Neural progenitor cell (in vitro differentiated cells): ENCODE results near the gene LORICRIN.

Experiments
- EZH2 ChIP-seq: fragments of 200-600 bp; sonication (generic); IDR thresholded peaks from 2 replicates; pipeline ENCODE4 v1.6.1; 2017; ENCODE audit warnings: antibody characterized with exemption, mild to moderate bottlenecking, moderate library complexity
- EZH2phosphoT487 ChIP-seq: fragments of 200-600 bp; sonication (generic); IDR thresholded peaks from 2 replicates; pipeline ENCODE4 v1.6.1; 2017; ENCODE audit warnings: antibody characterized with exemption
- TF ChIP-seq, protein P1 (sequence below): fragments of 200-600 bp; sonication (generic); IDR thresholded peaks from 2 replicates; pipeline ENCODE4 v1.5.1; 2017; ENCODE audit warnings: antibody characterized with exemption, mild to moderate bottlenecking

DNA sequence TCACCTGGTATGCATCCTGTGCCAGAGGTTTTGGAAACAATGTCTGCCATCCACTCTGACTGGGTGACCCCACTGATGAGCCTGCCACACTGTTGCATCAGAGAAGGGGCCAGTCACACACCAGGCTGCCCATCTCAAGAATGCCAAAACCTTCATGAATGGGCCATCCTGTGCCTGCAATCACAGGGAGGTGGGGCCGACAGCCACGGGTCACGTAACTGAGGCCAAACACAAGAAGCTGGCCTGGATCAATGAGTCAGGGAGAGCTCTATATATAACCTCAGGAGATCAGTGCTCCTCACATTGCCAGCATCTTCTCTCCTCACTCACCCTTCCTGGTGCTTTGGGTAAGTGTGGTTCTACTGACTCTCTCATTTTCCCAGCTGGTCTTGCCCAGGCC, at the start of gene LORICRIN:
- TF ChIP-seq, protein P1, sequence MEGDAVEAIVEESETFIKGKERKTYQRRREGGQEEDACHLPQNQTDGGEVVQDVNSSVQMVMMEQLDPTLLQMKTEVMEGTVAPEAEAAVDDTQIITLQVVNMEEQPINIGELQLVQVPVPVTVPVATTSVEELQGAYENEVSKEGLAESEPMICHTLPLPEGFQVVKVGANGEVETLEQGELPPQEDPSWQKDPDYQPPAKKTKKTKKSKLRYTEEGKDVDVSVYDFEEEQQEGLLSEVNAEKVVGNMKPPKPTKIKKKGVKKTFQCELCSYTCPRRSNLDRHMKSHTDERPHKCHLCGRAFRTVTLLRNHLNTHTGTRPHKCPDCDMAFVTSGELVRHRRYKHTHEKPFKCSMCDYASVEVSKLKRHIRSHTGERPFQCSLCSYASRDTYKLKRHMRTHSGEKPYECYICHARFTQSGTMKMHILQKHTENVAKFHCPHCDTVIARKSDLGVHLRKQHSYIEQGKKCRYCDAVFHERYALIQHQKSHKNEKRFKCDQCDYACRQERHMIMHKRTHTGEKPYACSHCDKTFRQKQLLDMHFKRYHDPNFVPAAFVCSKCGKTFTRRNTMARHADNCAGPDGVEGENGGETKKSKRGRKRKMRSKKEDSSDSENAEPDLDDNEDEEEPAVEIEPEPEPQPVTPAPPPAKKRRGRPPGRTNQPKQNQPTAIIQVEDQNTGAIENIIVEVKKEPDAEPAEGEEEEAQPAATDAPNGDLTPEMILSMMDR = no peak
- TF ChIP-seq EZH2phosphoT487 (no peak), EZH2 (no peak)
